Heart left ventricle (tissue), 16 donors: ENCODE measurements around the gene COMMD3. TPM values are rescaled to one million over a fixed set of nuclear protein-coding genes. Genes with fewer than 3 reads are reported as not detected.

Experiments used
- ATAC-seq, 4 donors: fragments of 200-7000 bp; cut with Tn5 transposase; one replicate each; pipeline ENCODE4 v1.9.1; 2020 to 2022; ENCODE audit warnings: moderate library complexity in 4 of 4, mild to moderate bottlenecking in 3 of 4, moderate number of reproducible peaks in 1 of 4
- DNase-seq, 5 donors: peaks; one replicate each; pipeline ENCODE4 v3.0.0-alpha.2; 2020
- H3K27ac ChIP-seq, 12 donors: fragments of 200-600 bp; sonication (generic) in 4 of 12; one replicate each; pipeline versions ENCODE4 v1.5.0 to v1.8.0; 2016 to 2022; ENCODE audit warnings: mild to moderate bottlenecking in 2 of 12
- H3K27me3 ChIP-seq, 9 donors: fragments of 200-600 bp; sonication (generic) in 2 of 9; one replicate each; pipeline versions ENCODE4 v1.5.1 to v1.8.0; 2016 to 2022; ENCODE audit warnings: mild to moderate bottlenecking in 3 of 9
- H3K36me3 ChIP-seq, 9 donors: fragments of 200-600 bp; sonication (generic) in 2 of 9; one replicate each; pipeline versions ENCODE4 v1.5.0 to v1.8.0; 2018 to 2022; ENCODE audit warnings: mild to moderate bottlenecking in 2 of 9
- H3K4me1 ChIP-seq, 12 donors: fragments of 200-600 bp; sonication (generic) in 4 of 12; one replicate each; pipeline versions ENCODE4 v1.5.0 to v1.8.0; 2016 to 2022; ENCODE audit warnings: mild to moderate bottlenecking in 3 of 12
- H3K4me3 ChIP-seq, 12 donors: fragments of 200-600 bp; sonication (generic) in 4 of 12; one replicate each; pipeline versions ENCODE4 v1.5.0 to v1.8.0; 2017 to 2022; ENCODE audit warnings: mild to moderate bottlenecking in 9 of 12, moderate library complexity in 4 of 12
- H3K9me3 ChIP-seq, 12 donors: fragments of 200-600 bp; sonication (generic) in 4 of 12; one replicate each; pipeline versions ENCODE4 v1.5.0 to v1.8.0; 2016 to 2022; ENCODE audit warnings: mild to moderate bottlenecking in 1 of 12
- POLR2A ChIP-seq, 2 donors: fragments of 450-650 bp; IDR thresholded peaks; one replicate each; pipeline ENCODE4 v1.6.1; 2017; ENCODE audit warnings: antibody characterized with exemption in 2 of 2, mild to moderate bottlenecking in 2 of 2, moderate library complexity in 2 of 2
- WGBS, 4 donors: extraction: QIAGEN DNeasy Blood & Tissue Kit in 2 of 4; methylation state at CpG; one replicate each; pipeline versions ENCODE4 v1.1.5 to v1.1.7; 2013 to 2018; 5-methylcytosine and 5-hydroxymethylcytosine counted together
- intact Hi-C, 10 donors: fragments of 100-400 bp; cut with DNase I; formaldehyde crosslinking; loops; one replicate each; pipeline versions ENCODE4 v1.11.1 to v1.14.2; 2022
- polyA plus RNA-seq, 2 donors: library from polyadenylated mRNA; stranded (reverse); fragments of 200-250 nt; gene quantifications; one replicate each; pipeline ENCODE4 v1.2.3, GENCODE V29; 2013
- total RNA-seq, 9 donors: library from RNA; depleted of rRNA in 2 of 9; stranded (reverse); fragments of >200 nt in 2 of 9; fragmentation: NEBNext Ultra II Directional in 3 of 9; extraction: Animal tissue kit (Norgen Biotek cat#: 25700) in 3 of 9; gene quantifications; one replicate each; pipeline versions ENCODE4 v1.1.0 to v1.2.4, GENCODE V29; 2016 to 2023
- TF ChIP-seq, protein P1 (sequence below), 12 donors: fragments of 200-600 bp; sonication (generic) in 4 of 12; IDR thresholded peaks; one replicate each; pipeline versions ENCODE4 v1.5.0 to v1.8.0; 2018 to 2022; ENCODE audit warnings: antibody characterized with exemption in 12 of 12, mild to moderate bottlenecking in 5 of 12
- donor health status: ischemic (EF 13 %, LVEDD 7.1; RV severe dilation, severe dysfunction).
- donor health status: healthy with polysubstance abuse.
- donor health status: DM: no; HTN: yes; CAD: no.
- donor health status: DM: no; HTN: no; CAD: no.
- donor health status: ischemic (EF 25% LVEDD 6.9; RV normal size, moderate dysfunction).
- donor health status: ischemic (EF 25% LVEDD 5.7; RV mildly dilated, moderate dysfunction).
- donor health status: healthy.
- donor health status: DM: yes; HTN: yes; CAD: no.
- donor health status: ischemic (EF 35%, LVEDD 5.7; RV mildly dilated, moderate dysfunction).
- donor health status: nonischemic (EF 11% LVEDD 7.7; RV severe dilation, severe dysfunction).
- donor health status: DM: yes; HTN: yes; CAD: no.
- donor health status: PGD.
- donor health status: ischemic (EF 29% LVEDD 5.4; RV normal size, mild dysfunction).
- donor health status: nonischemic (EF 23%, LVEDD 6.1; RV moderate dilation, normal function).

COMMD3 gene
- total and polyA plus RNA-seq, 11 donors, result 44.4 to 88.5 (median 74.1) TPM

GRCh38 chr10:22339761-22340328 is 23.7 kb downstream of the COMMD3 start:
- TF ChIP-seq, protein P1, sequence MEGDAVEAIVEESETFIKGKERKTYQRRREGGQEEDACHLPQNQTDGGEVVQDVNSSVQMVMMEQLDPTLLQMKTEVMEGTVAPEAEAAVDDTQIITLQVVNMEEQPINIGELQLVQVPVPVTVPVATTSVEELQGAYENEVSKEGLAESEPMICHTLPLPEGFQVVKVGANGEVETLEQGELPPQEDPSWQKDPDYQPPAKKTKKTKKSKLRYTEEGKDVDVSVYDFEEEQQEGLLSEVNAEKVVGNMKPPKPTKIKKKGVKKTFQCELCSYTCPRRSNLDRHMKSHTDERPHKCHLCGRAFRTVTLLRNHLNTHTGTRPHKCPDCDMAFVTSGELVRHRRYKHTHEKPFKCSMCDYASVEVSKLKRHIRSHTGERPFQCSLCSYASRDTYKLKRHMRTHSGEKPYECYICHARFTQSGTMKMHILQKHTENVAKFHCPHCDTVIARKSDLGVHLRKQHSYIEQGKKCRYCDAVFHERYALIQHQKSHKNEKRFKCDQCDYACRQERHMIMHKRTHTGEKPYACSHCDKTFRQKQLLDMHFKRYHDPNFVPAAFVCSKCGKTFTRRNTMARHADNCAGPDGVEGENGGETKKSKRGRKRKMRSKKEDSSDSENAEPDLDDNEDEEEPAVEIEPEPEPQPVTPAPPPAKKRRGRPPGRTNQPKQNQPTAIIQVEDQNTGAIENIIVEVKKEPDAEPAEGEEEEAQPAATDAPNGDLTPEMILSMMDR (IDR thresholded peaks at IDR 0.05), result no peak
- TF ChIP-seq POLR2A (IDR thresholded peaks at IDR 0.05), result no peak
- WGBS, 4 donors, result 1 to 2% (median 1%) methylated on average over 13 of the region's 13 CpGs
- ATAC-seq, result no peak
- H3K4me1 ChIP-seq, result peaks cover 10 to 40% (median 24%) of the 10 kb centered on the region in 12 donors
- peak overlapping the region; percentile 62 to 94 (median 81) for H3K4me3 ChIP-seq
- H3K36me3 ChIP-seq, result no peaks in the 10 kb centered on the region
- H3K27ac ChIP-seq, result peak overlapping the region in 9 of 12 donors; percentile 91 to 97 (median 94)
- no peaks in the 10 kb centered on the region for H3K9me3 ChIP-seq
- DNase-seq, result no peak
- intact Hi-C loops, result loop anchor here (1.0 to 10.0 kb wide), 9 partner anchors 17 to 375 kb away; partner anchors contain the start of genes PIP4K2A (in 2 of the 10), BMI1 (in 1 of the 10) and DNAJC1 (in 1 of the 10)
- H3K27me3 ChIP-seq, result peaks cover 65 to 91% (median 83%) of the 10 kb centered on the region in 9 donors

DNA sequence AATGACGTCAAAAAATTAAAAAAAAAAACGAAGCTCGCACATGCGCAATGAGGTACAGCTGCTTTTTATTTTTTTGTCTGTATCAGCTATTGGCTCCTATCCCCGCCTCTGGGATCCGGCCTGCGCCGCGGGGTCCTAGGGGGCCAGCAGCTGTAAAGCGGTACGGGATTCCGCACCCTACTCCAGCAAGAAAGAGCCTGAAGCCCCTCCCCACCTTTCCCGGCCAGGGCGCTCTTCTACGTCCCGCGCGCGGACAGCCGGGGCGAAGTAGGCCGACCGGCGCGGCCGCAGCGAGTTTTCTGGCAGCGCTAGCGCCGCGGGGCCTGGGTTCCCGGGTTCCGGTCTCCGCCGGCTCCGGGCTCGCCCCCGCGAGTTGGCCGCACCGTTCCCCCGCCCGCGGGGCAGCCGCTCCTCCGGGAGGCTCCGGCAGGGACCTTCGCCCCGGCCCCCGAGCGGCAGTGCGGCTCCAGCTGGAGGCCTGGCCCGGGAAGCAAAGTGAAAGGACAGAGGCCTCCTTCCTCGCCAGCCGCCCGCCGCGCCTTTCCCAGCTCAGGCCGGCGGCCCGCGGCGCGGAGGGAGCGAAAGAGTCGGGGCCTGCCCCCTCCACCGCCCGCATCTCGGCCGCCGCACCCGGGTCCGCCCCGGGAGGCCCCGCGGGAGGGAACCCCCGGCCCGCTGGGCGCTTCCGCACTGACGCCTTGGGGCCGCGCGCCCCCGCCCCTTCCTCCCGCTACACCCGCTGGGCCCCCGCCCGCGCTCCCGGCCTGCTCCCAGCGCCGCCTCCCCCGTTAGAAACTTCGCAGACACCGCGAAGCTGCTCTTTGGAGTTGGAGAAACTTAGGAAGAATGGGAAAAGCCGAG is 24.4 kb downstream of the COMMD3 start:
- Histone ChIP-seq H3K4me1 (peaks cover 8 to 37% (median 18%) of the 10 kb centered on the region in 12 donors), H3K27ac (peak overlapping the region; percentile 81 to 97 (median 92)), H3K36me3 (no peaks in the 10 kb centered on the region), H3K27me3 (peaks cover 66 to 91% (median 84%) of the 10 kb centered on the region in 9 donors), H3K4me3 (peak overlapping the region; percentile 62 to 94 (median 81)), H3K9me3 (no peaks in the 10 kb centered on the region)
- peak; percentile 69 to 84 (median 72) for DNase-seq
- ATAC-seq, result peak; percentile 68 to 87 (median 86)
- TF ChIP-seq, protein P1 (IDR thresholded peaks at IDR 0.05), result no peak
- peak in 1 of 2 donors; percentile 57 for TF ChIP-seq POLR2A (IDR thresholded peaks at IDR 0.05)
- intact Hi-C loops, result loop anchor here (1.0 to 10.0 kb wide), 9 partner anchors 18 to 374 kb away; partner anchors contain the start of genes PIP4K2A (in 2 of the 10), BMI1 (in 1 of the 10) and DNAJC1 (in 1 of the 10)
- 0 to 1% (median 1%) methylated on average over 42 to 98 of the region's 98 CpGs for whole genome bisulfite sequencing, 4 donors

DNA sequence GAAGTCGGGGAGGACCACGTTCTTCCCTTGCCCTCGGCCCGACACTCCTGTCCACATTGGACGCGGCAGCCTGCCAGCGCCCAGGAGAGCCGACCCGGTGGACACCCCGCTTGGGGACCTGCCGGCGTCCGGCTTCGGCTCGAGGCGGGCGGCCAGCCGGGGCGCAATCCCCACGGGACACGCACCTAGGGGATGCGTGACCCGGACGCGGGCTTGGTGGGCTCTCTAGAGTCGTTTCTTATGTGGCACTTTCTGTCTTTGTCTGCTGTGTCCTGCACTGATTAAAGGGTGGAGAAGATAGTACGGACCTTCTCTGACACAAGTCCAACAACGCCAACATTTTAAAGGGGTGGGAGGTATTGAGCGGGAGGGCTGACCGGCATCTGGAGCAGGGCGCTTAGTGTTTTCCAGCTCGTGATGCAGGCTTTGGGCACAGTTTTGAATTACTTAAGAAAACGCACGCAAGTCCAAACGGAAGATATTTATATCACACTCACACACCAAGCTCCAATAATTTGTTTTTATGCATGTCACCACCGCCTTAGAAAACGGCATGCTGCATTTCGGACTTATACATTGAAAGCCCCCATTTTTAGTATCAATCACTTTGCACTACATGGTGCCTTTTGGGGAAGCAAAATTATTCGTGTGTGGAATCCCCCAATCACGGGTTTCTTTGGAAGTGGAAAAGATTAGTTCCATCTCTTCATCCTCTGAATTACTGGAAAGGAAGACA is 25.2 kb downstream of the COMMD3 start:
- no peak for TF ChIP-seq POLR2A (IDR thresholded peaks at IDR 0.05)
- TF ChIP-seq, protein P1 (IDR thresholded peaks at IDR 0.05), result no peak

More for the DNA sequence above, 25.2 kb downstream of the COMMD3 start:
- DNase-seq, result peak in 1 of 5 donors; percentile 60
- peak in 2 of 4 donors; percentile 9 to 32 for ATAC-seq
- H3K27me3 ChIP-seq, result peaks cover 65 to 91% (median 84%) of the 10 kb centered on the region in 9 donors
- H3K36me3 ChIP-seq, result no peaks in the 10 kb centered on the region
- 2 to 4% (median 3%) methylated on average over 29 to 40 of the region's 40 CpGs for WGBS, 4 donors
- H3K9me3 ChIP-seq, result no peaks in the 10 kb centered on the region
- peak overlapping the region; percentile 62 to 94 (median 81) for H3K4me3 ChIP-seq
- peak overlapping the region; percentile 81 to 97 (median 92) for H3K27ac ChIP-seq
- intact Hi-C loops, result loop anchor here (2.0 to 10.0 kb wide), 8 partner anchors 19 to 373 kb away; partner anchors contain the start of genes PIP4K2A (in 2 of the 10), BMI1 (in 1 of the 10) and DNAJC1 (in 1 of the 10)
- peaks cover 2 to 31% (median 13%) of the 10 kb centered on the region in 12 donors for H3K4me1 ChIP-seq
